ENCODE measurements around the gene CCL2.

The CCL2 gene

GRCh38 chr17:34257986-34258326 is 2.9 kb downstream of the CCL2 start:
- Histone ChIP-seq H3K36me3 (ENCODE audit: control insufficient read depth, insufficient read depth, low read length) (no peaks in the 10 kb centered on the region), H3K27me3 (ENCODE audit: control insufficient read depth, insufficient read depth, low read length, poor library complexity, severe bottlenecking) (no peaks in the 10 kb centered on the region), H3K9me3 (ENCODE audit: control insufficient read depth, low read length) (no peaks in the 10 kb centered on the region), H3K4me3 (ENCODE audit: insufficient read depth, low read depth, low read length) (no peak overlapping the region), H3K4me1 (ENCODE audit: control insufficient read depth, insufficient read depth, low read length) (peaks cover 12% of the 10 kb centered on the region), H3K27ac (ENCODE audit: insufficient read depth, low read depth, low read length, poor library complexity, severe bottlenecking) (no peak overlapping the region)
- WGBS, 2 experiments = 92 to 100% methylated on average over 1 of the region's 1 CpG

- peaks cover 12% of the 10 kb centered on the region for H3K4me1 ChIP-seq (ENCODE audit: control insufficient read depth, insufficient read depth, low read length)
- no peaks in the 10 kb centered on the region for H3K27me3 ChIP-seq (ENCODE audit: control insufficient read depth, insufficient read depth, low read length, poor library complexity, severe bottlenecking)
- no peak overlapping the region for H3K27ac ChIP-seq (ENCODE audit: insufficient read depth, low read depth, low read length, poor library complexity, severe bottlenecking)
- H3K9me3 ChIP-seq (ENCODE audit: control insufficient read depth, low read length) = no peaks in the 10 kb centered on the region
- H3K4me3 ChIP-seq (ENCODE audit: insufficient read depth, low read depth, low read length) = no peak overlapping the region
- no peaks in the 10 kb centered on the region for H3K36me3 ChIP-seq (ENCODE audit: control insufficient read depth, insufficient read depth, low read length)
Measured at GRCh38 chr17:34259146-34259545, 4.1 kb downstream of the CCL2 start.

- Histone ChIP-seq H3K9me3 (ENCODE audit: control insufficient read depth, low read length) (no peaks in the 10 kb centered on the region), H3K4me3 (ENCODE audit: insufficient read depth, low read depth, low read length) (no peak overlapping the region), H3K27me3 (ENCODE audit: control insufficient read depth, insufficient read depth, low read length, poor library complexity, severe bottlenecking) (no peaks in the 10 kb centered on the region), H3K4me1 (ENCODE audit: control insufficient read depth, insufficient read depth, low read length) (no peaks in the 10 kb centered on the region), H3K27ac (ENCODE audit: insufficient read depth, low read depth, low read length, poor library complexity, severe bottlenecking) (no peak overlapping the region), H3K36me3 (ENCODE audit: control insufficient read depth, insufficient read depth, low read length) (no peaks in the 10 kb centered on the region)
- 89 to 92% methylated on average over 4 of the region's 4 CpGs for WGBS, 2 experiments
Measured at GRCh38 chr17:34260861-34261260, 5.8 kb downstream of the CCL2 start.

- Histone ChIP-seq H3K9me3 (ENCODE audit: control insufficient read depth, low read length) (no peaks in the 10 kb centered on the region), H3K27me3 (ENCODE audit: control insufficient read depth, insufficient read depth, low read length, poor library complexity, severe bottlenecking) (no peaks in the 10 kb centered on the region), H3K36me3 (ENCODE audit: control insufficient read depth, insufficient read depth, low read length) (no peaks in the 10 kb centered on the region), H3K27ac (ENCODE audit: insufficient read depth, low read depth, low read length, poor library complexity, severe bottlenecking) (no peak overlapping the region), H3K4me3 (ENCODE audit: insufficient read depth, low read depth, low read length) (no peak overlapping the region), H3K4me1 (ENCODE audit: control insufficient read depth, insufficient read depth, low read length) (no peaks in the 10 kb centered on the region)
- WGBS, 2 experiments = 86 to 96% methylated on average over 5 of the region's 5 CpGs
Measured at GRCh38 chr17:34261568-34262337, 6.7 kb downstream of the CCL2 start.

GRCh38 chr17:34265711-34266110 is 10.6 kb downstream of the CCL2 start:
- Histone ChIP-seq H3K4me1 (ENCODE audit: control insufficient read depth, insufficient read depth, low read length) (no peaks in the 10 kb centered on the region), H3K36me3 (ENCODE audit: control insufficient read depth, insufficient read depth, low read length) (no peaks in the 10 kb centered on the region), H3K27ac (ENCODE audit: insufficient read depth, low read depth, low read length, poor library complexity, severe bottlenecking) (no peak overlapping the region), H3K27me3 (ENCODE audit: control insufficient read depth, insufficient read depth, low read length, poor library complexity, severe bottlenecking) (no peaks in the 10 kb centered on the region), H3K4me3 (ENCODE audit: insufficient read depth, low read depth, low read length) (no peak overlapping the region), H3K9me3 (ENCODE audit: control insufficient read depth, low read length) (no peaks in the 10 kb centered on the region)
- WGBS, 2 experiments = 76 to 87% methylated on average over 2 of the region's 3 CpGs

DNA sequence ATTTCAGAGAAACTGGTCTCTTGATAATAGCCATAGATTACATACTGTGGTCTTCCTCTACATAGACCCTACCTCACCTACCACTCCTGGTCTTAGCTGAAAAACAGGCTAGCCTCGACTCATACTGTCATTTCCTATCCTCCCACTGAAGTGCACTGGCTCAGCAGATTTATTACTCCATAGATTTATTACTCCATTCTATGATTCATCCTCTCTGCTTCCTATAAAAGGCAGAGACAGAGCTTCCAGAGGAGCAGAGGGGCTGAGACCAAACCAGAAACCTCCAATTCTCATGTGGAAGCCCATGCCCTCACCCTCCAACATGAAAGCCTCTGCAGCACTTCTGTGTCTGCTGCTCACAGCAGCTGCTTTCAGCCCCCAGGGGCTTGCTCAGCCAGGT is 14.9 kb downstream of the CCL2 start, which contains the start of gene CCL7:
Gene CCL7 (plus strand): TSS at position 253 of the 400 bp plus-strand sequence. CDS start 70 bp downstream, at position 323.
- WGBS, 2 experiments = 87 to 89% methylated on average over 1 of the region's 1 CpG
- H3K4me1 ChIP-seq (ENCODE audit: control insufficient read depth, insufficient read depth, low read length) = no peaks in the 10 kb centered on the region

DNA sequence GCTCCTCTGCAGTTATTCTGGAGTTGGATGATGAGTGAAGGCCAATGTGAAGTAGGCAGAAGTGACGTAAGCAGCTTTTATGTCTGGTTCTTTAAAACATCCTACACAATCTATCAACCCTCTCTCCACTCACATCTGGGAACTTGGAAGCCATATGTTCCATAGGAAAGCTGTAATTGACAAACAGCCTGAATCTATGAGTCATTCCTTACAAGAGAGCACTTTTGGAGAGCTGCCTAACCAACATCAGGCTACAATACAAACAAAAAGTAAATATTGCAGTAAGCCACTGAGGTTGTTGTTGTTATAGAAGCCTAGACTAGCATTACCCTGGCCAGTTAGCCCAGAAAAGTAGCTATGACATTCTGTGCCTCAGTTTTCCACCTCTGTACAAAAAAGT is 20.8 kb downstream of the CCL2 start:
- 0% methylated on average over 1 of the region's 1 CpG; no CpG with 5 or more reads in 1 of the 2 experiments for WGBS, 2 experiments

More for the DNA sequence above, 14.9 kb downstream of the CCL2 start, which contains the start of gene CCL7:
- Histone ChIP-seq H3K27me3 (ENCODE audit: control insufficient read depth, insufficient read depth, low read length, poor library complexity, severe bottlenecking) (no peaks in the 10 kb centered on the region), H3K36me3 (ENCODE audit: control insufficient read depth, insufficient read depth, low read length) (no peaks in the 10 kb centered on the region), H3K4me3 (ENCODE audit: insufficient read depth, low read depth, low read length) (no peak within 1 kb of the TSS), H3K9me3 (ENCODE audit: control insufficient read depth, low read length) (no peaks in the 10 kb centered on the region), H3K27ac (ENCODE audit: insufficient read depth, low read depth, low read length, poor library complexity, severe bottlenecking) (no peak within 1 kb of the TSS)

DNA sequence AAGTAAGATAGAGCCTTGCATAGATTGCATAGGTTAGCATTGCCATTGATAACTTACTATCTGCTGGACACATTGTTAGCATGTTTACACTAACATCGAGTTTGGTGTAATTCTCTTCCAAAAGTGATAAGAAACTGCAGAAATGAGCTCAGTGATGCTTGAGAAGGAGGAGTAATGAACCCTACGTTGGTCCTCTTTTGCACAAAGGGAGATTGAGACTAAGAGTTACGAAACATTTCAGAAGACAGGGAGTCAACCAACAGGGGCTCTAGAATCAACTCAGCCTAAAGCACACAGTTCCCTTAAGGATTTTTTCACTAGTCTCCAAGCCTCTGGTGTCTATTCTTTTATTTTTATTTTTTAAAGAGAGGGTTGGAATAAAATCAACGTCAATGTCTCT is 21.7 kb downstream of the CCL2 start:
- 87 to 91% methylated on average over 4 of the region's 4 CpGs for WGBS, 2 experiments
- no peaks in the 10 kb centered on the region for H3K36me3 ChIP-seq (ENCODE audit: control insufficient read depth, insufficient read depth, low read length)
- no peak overlapping the region for H3K4me3 ChIP-seq (ENCODE audit: insufficient read depth, low read depth, low read length)
- H3K27me3 ChIP-seq (ENCODE audit: control insufficient read depth, insufficient read depth, low read length, poor library complexity, severe bottlenecking) = no peaks in the 10 kb centered on the region
- no peaks in the 10 kb centered on the region for H3K9me3 ChIP-seq (ENCODE audit: control insufficient read depth, low read length)
- peaks cover 5% of the 10 kb centered on the region for H3K4me1 ChIP-seq (ENCODE audit: control insufficient read depth, insufficient read depth, low read length)
- H3K27ac ChIP-seq (ENCODE audit: insufficient read depth, low read depth, low read length, poor library complexity, severe bottlenecking) = no peak overlapping the region

More for the DNA sequence above, 20.8 kb downstream of the CCL2 start:
- H3K36me3 ChIP-seq (ENCODE audit: control insufficient read depth, insufficient read depth, low read length) = no peaks in the 10 kb centered on the region
- no peak overlapping the region for H3K27ac ChIP-seq (ENCODE audit: insufficient read depth, low read depth, low read length, poor library complexity, severe bottlenecking)
- H3K4me3 ChIP-seq (ENCODE audit: insufficient read depth, low read depth, low read length) = no peak overlapping the region
- no peaks in the 10 kb centered on the region for H3K9me3 ChIP-seq (ENCODE audit: control insufficient read depth, low read length)
- peaks cover 5% of the 10 kb centered on the region for H3K4me1 ChIP-seq (ENCODE audit: control insufficient read depth, insufficient read depth, low read length)
- no peaks in the 10 kb centered on the region for H3K27me3 ChIP-seq (ENCODE audit: control insufficient read depth, insufficient read depth, low read length, poor library complexity, severe bottlenecking)

DNA sequence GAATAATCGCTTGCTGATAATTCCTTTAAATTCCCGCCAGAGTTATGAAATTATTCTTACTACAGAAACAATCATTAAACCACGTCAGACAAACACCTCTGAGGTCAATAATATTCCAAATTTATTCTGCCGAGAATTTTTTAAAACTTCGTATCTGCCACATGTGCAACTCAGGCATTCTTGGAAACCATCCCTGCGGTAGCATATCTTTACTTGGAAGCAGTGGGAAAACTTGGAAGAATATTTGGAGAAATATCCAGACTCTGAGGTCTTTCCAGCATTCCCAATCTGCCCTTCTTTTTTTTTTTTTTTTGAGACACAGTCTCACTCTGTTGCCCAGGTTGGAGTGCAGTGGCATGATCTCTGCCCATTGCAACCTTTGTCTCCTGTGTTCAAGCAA is 28.5 kb downstream of the CCL2 start:
- Histone ChIP-seq H3K36me3 (ENCODE audit: control insufficient read depth, insufficient read depth, low read length) (no peaks in the 10 kb centered on the region), H3K9me3 (ENCODE audit: control insufficient read depth, low read length) (no peaks in the 10 kb centered on the region), H3K27ac (ENCODE audit: insufficient read depth, low read depth, low read length, poor library complexity, severe bottlenecking) (no peak overlapping the region), H3K4me3 (ENCODE audit: insufficient read depth, low read depth, low read length) (no peak overlapping the region), H3K27me3 (ENCODE audit: control insufficient read depth, insufficient read depth, low read length, poor library complexity, severe bottlenecking) (no peaks in the 10 kb centered on the region), H3K4me1 (ENCODE audit: control insufficient read depth, insufficient read depth, low read length) (no peaks in the 10 kb centered on the region)
- WGBS, 2 experiments = 91 to 94% methylated on average over 6 of the region's 6 CpGs

GRCh38 chr17:34285286-34285792 is 30.3 kb downstream of the CCL2 start, which contains the start of gene CCL11:
CCL11 (plus strand) TSS chr17:34285742; CDS start chr17:34285809, 67 bp downstream.
- H3K27me3 ChIP-seq (ENCODE audit: control insufficient read depth, insufficient read depth, low read length, poor library complexity, severe bottlenecking) = no peaks in the 10 kb centered on the region
- H3K36me3 ChIP-seq (ENCODE audit: control insufficient read depth, insufficient read depth, low read length) = no peaks in the 10 kb centered on the region
- H3K4me3 ChIP-seq (ENCODE audit: insufficient read depth, low read depth, low read length) = no peak within 1 kb of the TSS
- no peak within 1 kb of the TSS for H3K27ac ChIP-seq (ENCODE audit: insufficient read depth, low read depth, low read length, poor library complexity, severe bottlenecking)
- no peaks in the 10 kb centered on the region for H3K9me3 ChIP-seq (ENCODE audit: control insufficient read depth, low read length)
- WGBS, 2 experiments = 91 to 92% methylated on average over 4 of the region's 4 CpGs
- no peaks in the 10 kb centered on the region for H3K4me1 ChIP-seq (ENCODE audit: control insufficient read depth, insufficient read depth, low read length)

Data from ectodermal cell (in vitro differentiated cells).